Measurements from ENCODE around the gene ZSWIM8.
A peak's percentile ranks its signal among the peaks of the same experiment; 100 is the strongest.
"Not testable (repeated sequence)": the region's sequence is repeated elsewhere in the genome, so short reads cannot be mapped to it uniquely, and the experiment has no call there.

The ZSWIM8 gene

DNA sequence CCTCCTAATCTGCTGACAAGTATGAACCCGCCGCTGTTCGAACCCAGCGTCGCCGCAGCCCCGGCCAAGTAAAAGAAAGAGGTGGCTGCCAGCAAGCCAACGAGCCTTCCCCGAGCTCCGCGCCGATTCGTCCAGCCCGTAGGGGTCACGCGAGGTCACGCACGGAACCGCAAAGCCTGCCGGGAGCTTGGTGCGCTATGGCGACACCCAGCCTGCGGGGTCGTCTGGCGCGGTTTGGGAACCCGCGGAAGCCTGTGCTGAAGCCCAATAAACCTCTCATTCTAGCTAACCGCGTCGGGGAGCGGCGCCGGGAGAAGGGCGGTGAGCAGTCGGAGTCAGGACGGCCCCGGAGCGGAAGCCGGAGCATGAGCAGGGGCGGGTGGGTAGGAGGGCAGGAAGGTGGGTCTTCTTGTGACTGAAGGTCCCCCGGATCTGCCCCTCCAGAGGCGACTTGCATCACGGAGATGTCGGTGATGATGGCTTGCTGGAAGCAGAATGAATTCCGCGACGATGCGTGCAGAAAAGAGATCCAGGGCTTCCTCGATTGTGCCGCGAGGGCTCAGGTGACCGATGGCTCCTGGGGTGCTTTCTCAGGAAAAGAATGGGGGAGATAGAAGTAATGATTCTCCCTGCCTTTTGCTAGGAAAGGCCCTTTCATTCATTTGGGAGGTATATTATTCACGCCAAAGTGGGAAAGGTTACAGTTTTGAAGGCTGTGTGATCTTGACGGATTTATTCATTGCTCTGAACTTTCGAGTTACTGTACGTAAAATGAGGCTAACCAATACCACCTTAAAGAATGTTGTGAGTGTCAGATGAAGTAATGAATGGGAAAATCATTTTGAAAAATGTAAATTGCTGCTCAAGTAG, 3.3 kb upstream of the ZSWIM8 start, which contains the start of gene CHCHD1:
CHCHD1 (plus strand) TSS at position 170 of the 870 bp plus-strand sequence; CDS start at position 198, 28 bp downstream.
- TF ChIP-seq CTCF (IDR thresholded peaks at IDR 0.05; ENCODE audit: unreplicated experiment in 3 of 3), result no peak
- Mint-ChIP-seq H3K9me3 (no peaks in the 10 kb centered on the region), H3K4me1 (peaks cover 50% of the 10 kb centered on the region), H3K4me3 (peak within 1 kb of the TSS; percentile 97 to 100 (median 100)), H3K27me3 (ENCODE audit: low read depth) (no peaks in the 10 kb centered on the region), H3K27ac (peak within 1 kb of the TSS; percentile 90 to 98 (median 92)), H3K36me3 (ENCODE audit: low read depth) (peaks cover 11% of the 10 kb centered on the region)

- peaks cover 7% of the 10 kb centered on the region for H3K36me3 Mint-ChIP-seq (ENCODE audit: low read depth)
- H3K27ac Mint-ChIP-seq, result peak overlapping the region; percentile 90 to 98 (median 92)
- H3K9me3 Mint-ChIP-seq, result no peaks in the 10 kb centered on the region
- no peaks in the 10 kb centered on the region for H3K27me3 Mint-ChIP-seq (ENCODE audit: low read depth)
- H3K4me3 Mint-ChIP-seq, result peak overlapping the region; percentile 97 to 100 (median 100)
- peaks cover 50% of the 10 kb centered on the region for H3K4me1 Mint-ChIP-seq
- TF ChIP-seq CTCF (IDR thresholded peaks at IDR 0.05; ENCODE audit: unreplicated experiment in 3 of 3), result no peak
Measured at GRCh38 chr10:73782749-73783085, 2.7 kb upstream of the ZSWIM8 start.

DNA sequence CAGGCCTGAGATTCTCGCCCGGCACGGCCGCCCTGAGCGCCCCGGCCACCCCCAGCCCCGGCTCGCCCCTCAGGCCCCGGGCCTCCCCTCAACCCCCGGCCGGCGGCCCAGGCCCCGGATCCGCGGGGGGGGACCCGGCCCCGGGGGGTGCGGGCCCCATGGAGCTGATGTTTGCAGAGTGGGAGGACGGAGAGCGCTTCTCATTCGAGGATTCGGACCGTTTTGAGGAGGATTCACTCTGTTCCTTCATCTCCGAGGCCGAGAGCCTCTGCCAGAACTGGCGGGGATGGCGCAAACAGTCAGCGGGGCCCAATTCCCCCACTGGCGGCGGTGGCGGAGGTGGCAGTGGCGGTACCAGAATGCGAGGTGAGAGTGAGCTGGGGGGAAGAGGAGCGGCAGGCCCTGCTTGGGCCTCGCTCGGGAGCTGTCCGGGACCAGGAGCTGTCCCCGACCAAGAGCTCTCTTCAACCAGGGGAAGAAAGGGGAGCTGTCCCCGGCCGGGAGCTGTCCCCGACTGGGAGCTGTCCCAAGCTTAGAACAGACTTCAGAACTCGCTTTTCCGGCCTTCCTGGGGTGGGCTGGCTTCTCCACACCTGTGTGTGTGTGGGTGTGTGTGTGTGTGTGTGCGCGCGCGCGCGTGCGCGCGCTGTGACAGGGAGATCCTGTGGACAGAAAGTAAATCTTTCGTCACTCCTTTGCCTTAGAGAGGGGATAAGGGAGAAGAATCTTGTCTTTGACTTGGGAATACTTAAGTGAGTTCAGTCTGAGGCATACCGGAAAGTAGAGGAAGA, 510 bp downstream of the ZSWIM8 start:
- H3K36me3 Mint-ChIP-seq (ENCODE audit: low read depth), result peaks cover 13% of the 10 kb centered on the region
- TF ChIP-seq CTCF (IDR thresholded peaks at IDR 0.05; ENCODE audit: unreplicated experiment in 3 of 3), result no peak

DNA sequence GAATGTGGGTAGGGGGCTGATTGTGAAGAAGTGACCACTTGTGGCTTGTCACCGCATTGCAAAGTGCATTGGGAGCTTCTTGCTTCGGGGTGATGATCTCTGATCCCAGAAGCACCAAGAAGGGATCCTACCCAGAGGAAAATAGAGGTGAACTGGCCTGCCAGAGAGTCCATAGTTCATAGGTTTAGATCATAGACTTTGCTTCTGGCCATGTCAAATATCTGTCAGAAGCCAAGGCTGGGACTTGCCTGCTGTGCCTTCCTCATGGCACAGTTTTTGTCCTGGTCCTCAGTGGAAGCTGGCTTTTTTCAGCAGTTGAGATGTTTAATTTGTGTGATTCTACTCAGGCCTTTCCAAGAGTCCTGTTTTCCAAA, 1.1 kb downstream of the ZSWIM8 start:
- H3K36me3 Mint-ChIP-seq (ENCODE audit: low read depth), result peaks cover 19% of the 10 kb centered on the region
- no peaks in the 10 kb centered on the region for H3K9me3 Mint-ChIP-seq
- TF ChIP-seq CTCF (IDR thresholded peaks at IDR 0.05; ENCODE audit: unreplicated experiment in 3 of 3), result no peak
- H3K27ac Mint-ChIP-seq, result peak overlapping the region; percentile 90 to 100 (median 92)
- peak overlapping the region; percentile 93 to 94 (median 93) for H3K4me3 Mint-ChIP-seq
- H3K27me3 Mint-ChIP-seq (ENCODE audit: low read depth), result no peaks in the 10 kb centered on the region
- peaks cover 34% of the 10 kb centered on the region for H3K4me1 Mint-ChIP-seq

More for the DNA sequence above, 510 bp downstream of the ZSWIM8 start:
- Mint-ChIP-seq H3K4me1 (peaks cover 36% of the 10 kb centered on the region), H3K27ac (peak overlapping the region; percentile 92 to 100 (median 98)), H3K4me3 (peak overlapping the region; percentile 98 to 100 (median 99)), H3K9me3 (no peaks in the 10 kb centered on the region), H3K27me3 (ENCODE audit: low read depth) (no peaks in the 10 kb centered on the region)

DNA sequence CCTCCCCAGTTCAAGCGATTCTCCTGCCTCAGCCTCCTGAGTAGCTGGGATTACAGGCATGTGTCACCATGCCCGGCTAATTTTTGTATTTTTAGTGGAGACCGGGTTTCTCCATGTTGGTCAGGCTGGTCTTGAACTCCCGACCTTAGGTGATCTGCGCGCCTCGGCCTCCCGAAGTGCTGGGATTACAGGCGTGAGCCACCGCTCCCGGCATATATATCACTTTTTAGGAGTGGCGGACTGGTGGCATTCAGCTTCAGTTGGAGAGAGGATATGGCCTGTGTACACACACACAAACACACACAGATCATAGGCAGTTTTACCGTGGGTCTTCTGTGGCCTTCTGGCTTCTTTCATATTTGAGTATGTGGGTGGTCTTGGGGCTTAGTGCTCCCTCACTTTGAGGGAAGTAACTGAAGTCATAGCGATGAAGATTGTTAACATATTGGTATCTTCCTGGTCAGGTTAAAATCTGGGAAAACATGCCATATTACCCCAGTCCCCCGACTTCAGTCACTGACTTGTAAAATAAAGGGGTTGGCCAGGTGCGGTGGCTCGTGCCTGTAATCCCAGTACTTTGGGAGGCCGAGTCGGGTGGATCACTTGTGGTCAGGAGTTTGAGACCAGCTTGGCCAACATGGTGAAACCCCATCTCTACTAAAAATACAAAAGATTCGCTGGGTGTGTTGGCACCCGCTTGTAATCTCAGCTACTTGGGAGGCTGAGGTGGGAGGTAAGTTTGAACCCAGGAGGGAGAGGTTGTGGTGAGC, 1.8 kb downstream of the ZSWIM8 start:
- H3K36me3 Mint-ChIP-seq (ENCODE audit: low read depth), result peaks cover 21% of the 10 kb centered on the region
- peak overlapping the region in 1 of 3 experiments; percentile 46 for H3K27ac Mint-ChIP-seq
- H3K4me3 Mint-ChIP-seq, result peak overlapping the region; percentile 74 to 93 (median 83)
- H3K9me3 Mint-ChIP-seq; H3K27me3 Mint-ChIP-seq (ENCODE audit: low read depth): not testable (repeated sequence)
- peaks cover 29% of the 10 kb centered on the region for H3K4me1 Mint-ChIP-seq
